ENCODE results near the gene NCKAP5. TPM values are rescaled to one million over a fixed set of nuclear protein-coding genes. Genes with fewer than 3 reads are reported as not detected.

The NCKAP5 gene
- total and polyA plus RNA-seq, 7 donors, result 0.03 to 1.2 (median 0.22) TPM

DNA sequence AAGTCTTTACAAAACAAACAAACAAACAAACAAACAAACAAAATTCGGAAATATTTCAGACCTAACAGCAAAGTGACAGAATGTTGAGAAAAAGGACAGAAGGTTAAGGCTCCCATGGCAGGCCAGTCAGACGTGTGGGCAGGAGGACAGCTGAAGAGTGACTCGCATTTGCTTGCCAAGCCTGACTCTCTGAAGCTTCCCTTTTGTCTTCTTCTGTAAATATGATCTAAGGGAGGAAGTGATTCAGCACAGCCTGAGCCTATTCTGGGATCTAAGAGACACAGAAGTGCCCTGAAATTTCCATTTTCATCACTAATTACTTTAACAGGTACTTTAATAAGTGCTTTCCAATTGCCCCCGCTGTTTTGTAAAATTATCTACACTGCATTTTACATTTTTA, 764.2 kb downstream of the NCKAP5 start:
- ATAC-seq (no peak), DNase-seq (no peak)
- no peak overlapping the region for H3K27ac ChIP-seq
- no peaks in the 10 kb centered on the region for H3K36me3 ChIP-seq (ENCODE audit: insufficient read depth in 1 of 2, low read depth in 1 of 2)
- no peaks in the 10 kb centered on the region for H3K27me3 ChIP-seq (ENCODE audit: insufficient read depth in 3 of 3, low read length in 2 of 3)
- intact Hi-C loops (cut with DNase I), result no loop called here
- H3K4me3 ChIP-seq, result no peak overlapping the region
- peaks cover 6% of the 10 kb centered on the region for H3K9me3 ChIP-seq
- no peaks in the 10 kb centered on the region for H3K4me1 ChIP-seq
- 6 to 18% (median 8%) methylated on average over 4 of the region's 4 CpGs for WGBS, 3 donors
- no peak for TF ChIP-seq CTCF (IDR thresholded peaks at IDR 0.05)

DNA sequence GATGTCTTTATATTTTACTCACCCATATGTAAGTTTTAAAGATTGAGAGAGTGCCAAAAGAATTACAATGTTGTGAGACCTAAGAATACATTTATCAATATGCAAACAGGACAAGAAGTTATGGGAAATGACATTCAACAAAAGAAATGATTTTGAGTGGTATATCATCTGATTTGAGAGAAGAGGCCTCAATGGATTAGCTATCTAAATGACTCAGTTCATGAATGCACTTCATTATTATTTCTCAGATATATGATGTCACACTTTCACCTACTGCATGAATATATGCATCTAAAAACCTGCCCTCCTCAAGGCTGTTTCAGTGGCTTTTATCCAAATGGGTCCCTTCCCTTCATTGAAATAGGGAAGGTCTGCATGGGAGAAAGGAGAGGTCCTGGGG, 769.9 kb downstream of the NCKAP5 start:
- no peaks in the 10 kb centered on the region for H3K36me3 ChIP-seq (ENCODE audit: insufficient read depth in 1 of 2, low read depth in 1 of 2)
- no peak overlapping the region for H3K27ac ChIP-seq
- no peak overlapping the region for H3K4me3 ChIP-seq
- no peaks in the 10 kb centered on the region for H3K9me3 ChIP-seq
- no peak for DNase-seq
- ATAC-seq, result no peak
- no peaks in the 10 kb centered on the region for H3K4me1 ChIP-seq
- no peaks in the 10 kb centered on the region for H3K27me3 ChIP-seq (ENCODE audit: insufficient read depth in 3 of 3, low read length in 2 of 3)
- TF ChIP-seq CTCF (IDR thresholded peaks at IDR 0.05), result no peak
- intact Hi-C loops (cut with DNase I), result no loop called here

GRCh38 chr2:132797556-132797955, 770.7 kb downstream of the NCKAP5 start:
- no peak for DNase-seq
- Histone ChIP-seq H3K4me3 (no peak overlapping the region), H3K9me3 (no peaks in the 10 kb centered on the region), H3K27me3 (ENCODE audit: insufficient read depth in 3 of 3, low read length in 2 of 3) (no peaks in the 10 kb centered on the region), H3K27ac (no peak overlapping the region), H3K36me3 (ENCODE audit: insufficient read depth in 1 of 2, low read depth in 1 of 2) (no peaks in the 10 kb centered on the region), H3K4me1 (no peaks in the 10 kb centered on the region)
- ATAC-seq, result no peak
- WGBS, 3 donors, result 74 to 93% (median 85%) methylated on average over 3 of the region's 3 CpGs
- TF ChIP-seq CTCF (IDR thresholded peaks at IDR 0.05), result no peak
- intact Hi-C loops (cut with DNase I), result no loop called here

DNA sequence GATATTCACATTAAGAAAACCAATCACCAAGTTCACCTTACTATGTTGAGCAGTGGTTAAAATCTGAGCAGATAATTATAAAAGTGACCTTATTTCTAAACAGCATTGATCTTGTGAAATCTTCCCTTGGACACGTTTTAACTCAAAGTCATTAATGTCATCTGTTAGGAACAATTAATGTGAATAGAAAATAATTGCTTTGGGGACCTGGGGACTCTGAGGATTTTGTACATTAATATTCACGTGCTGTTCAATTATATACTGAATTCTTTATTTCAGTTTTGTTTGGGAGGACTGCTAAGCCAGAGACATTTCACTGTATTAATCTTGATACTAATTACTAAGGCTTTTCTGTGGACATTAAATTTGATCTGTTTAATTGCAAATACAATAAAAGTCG, 771.2 kb downstream of the NCKAP5 start:
- H3K4me1 ChIP-seq, result no peaks in the 10 kb centered on the region
- no peak overlapping the region for H3K4me3 ChIP-seq
- intact Hi-C loops (cut with DNase I), result no loop called here
- no peak for TF ChIP-seq CTCF (IDR thresholded peaks at IDR 0.05)
- 68 to 73% (median 69%) methylated on average over 3 of the region's 3 CpGs for WGBS, 3 donors
- no peak for DNase-seq
- ATAC-seq, result no peak
- H3K36me3 ChIP-seq (ENCODE audit: insufficient read depth in 1 of 2, low read depth in 1 of 2), result no peaks in the 10 kb centered on the region
- H3K27ac ChIP-seq, result no peak overlapping the region
- H3K27me3 ChIP-seq (ENCODE audit: insufficient read depth in 3 of 3, low read length in 2 of 3), result no peaks in the 10 kb centered on the region
- H3K9me3 ChIP-seq, result no peaks in the 10 kb centered on the region

GRCh38 chr2:132795220-132795619, 773.0 kb downstream of the NCKAP5 start:
- ATAC-seq, result no peak
- 94 to 100% (median 100%) methylated on average over 2 of the region's 2 CpGs for WGBS, 3 donors
- TF ChIP-seq CTCF (IDR thresholded peaks at IDR 0.05), result no peak

More at GRCh38 chr2:132795220-132795619, 773.0 kb downstream of the NCKAP5 start:
- Histone ChIP-seq H3K27ac (no peak overlapping the region), H3K27me3 (ENCODE audit: insufficient read depth in 3 of 3, low read length in 2 of 3) (no peaks in the 10 kb centered on the region), H3K36me3 (ENCODE audit: insufficient read depth in 1 of 2, low read depth in 1 of 2) (no peaks in the 10 kb centered on the region), H3K4me1 (no peaks in the 10 kb centered on the region), H3K9me3 (no peaks in the 10 kb centered on the region), H3K4me3 (no peak overlapping the region)
- intact Hi-C loops (cut with DNase I), result no loop called here
- no peak for DNase-seq
